Esophagus muscularis mucosa (tissue), 4 donors: ENCODE results near the gene SYT11. TPM values are rescaled to one million over a fixed set of nuclear protein-coding genes. Genes with fewer than 3 reads are reported as not detected.

Experiments used
- DNase-seq: peaks from one replicate; pipeline ENCODE4 v3.0.0-alpha.2; 2017; ENCODE audit errors: extremely low spot score
- H3K27ac ChIP-seq, 4 donors: fragments of 200-600 bp; sonication (generic); replicated peaks in 1 of 4; 1 replicate in 3 of 4; 2 replicates in 1 of 4; pipeline ENCODE4 v1.5.1; 2016 to 2019; ENCODE audit warnings: mild to moderate bottlenecking in 1 of 4
- H3K27me3 ChIP-seq, 4 donors: fragments of 200-600 bp; sonication (generic); one replicate each; pipeline versions ENCODE4 v1.5.1 to v1.6.0; 2016 to 2019
- H3K36me3 ChIP-seq, 4 donors: fragments of 200-600 bp; sonication (generic); one replicate each; pipeline ENCODE4 v1.5.1; 2016 to 2019
- H3K4me1 ChIP-seq, 4 donors: fragments of 200-600 bp; sonication (generic); one replicate each; pipeline ENCODE4 v1.5.1; 2016 to 2019
- H3K4me3 ChIP-seq, 4 donors: fragments of 200-600 bp; sonication (generic); 1 replicate in 2 of 4; 2 replicates in 2 of 4; pipeline ENCODE4 v1.5.1; 2016 to 2019; ENCODE audit warnings: mild to moderate bottlenecking in 4 of 4, moderate library complexity in 1 of 4
- H3K9me3 ChIP-seq, 4 donors: fragments of 200-600 bp; sonication (generic); 1 replicate in 3 of 4; 2 replicates in 1 of 4; pipeline ENCODE4 v1.5.1; 2016 to 2019
- EP300 ChIP-seq: sonication (generic); formaldehyde crosslinking; IDR thresholded peaks from one replicate; pipeline ENCODE4 v1.6.1; 2017; ENCODE audit warnings: antibody characterized with exemption
- POLR2A ChIP-seq: fragments of 450-650 bp; IDR thresholded peaks from one replicate; pipeline ENCODE4 v1.6.1; 2017; ENCODE audit warnings: antibody characterized with exemption, moderate library complexity, mild to moderate bottlenecking, low read depth
- POLR2AphosphoS5 ChIP-seq, 2 donors: sonication (generic); formaldehyde crosslinking; IDR thresholded peaks; one replicate each; pipeline ENCODE4 v1.6.1; 2017; ENCODE audit warnings: antibody characterized with exemption in 2 of 2
- whole genome bisulfite sequencing: methylation state at CpG from one replicate; pipeline ENCODE4 v1.1.5; 2018; 5-methylcytosine and 5-hydroxymethylcytosine counted together
- intact Hi-C: fragments of 100-400 bp; cut with DNase I; formaldehyde crosslinking; loops from one replicate; pipeline ENCODE4 v1.15.1; 2023
- total RNA-seq, 4 donors: library from RNA; depleted of rRNA; stranded (reverse); fragments of >200 nt; gene quantifications; one replicate each; pipeline versions ENCODE4 v1.1.0 to v1.2.1, GENCODE V29; 2016
- TF ChIP-seq, protein P1 (sequence below), 3 experiments: fragments of 200-600 bp in 2 of 3; fragments of 450-650 bp in 1 of 3; sonication (generic) in 2 of 3; IDR thresholded peaks; one replicate each; pipeline ENCODE4 v1.5.1; 2017 to 2019; ENCODE audit warnings: antibody characterized with exemption in 3 of 3, mild to moderate bottlenecking in 2 of 3, moderate library complexity in 1 of 3

The SYT11 gene
- total RNA-seq, 4 donors from 2014 or later, result 8.3 to 25.2 (median 20.3) TPM

DNA sequence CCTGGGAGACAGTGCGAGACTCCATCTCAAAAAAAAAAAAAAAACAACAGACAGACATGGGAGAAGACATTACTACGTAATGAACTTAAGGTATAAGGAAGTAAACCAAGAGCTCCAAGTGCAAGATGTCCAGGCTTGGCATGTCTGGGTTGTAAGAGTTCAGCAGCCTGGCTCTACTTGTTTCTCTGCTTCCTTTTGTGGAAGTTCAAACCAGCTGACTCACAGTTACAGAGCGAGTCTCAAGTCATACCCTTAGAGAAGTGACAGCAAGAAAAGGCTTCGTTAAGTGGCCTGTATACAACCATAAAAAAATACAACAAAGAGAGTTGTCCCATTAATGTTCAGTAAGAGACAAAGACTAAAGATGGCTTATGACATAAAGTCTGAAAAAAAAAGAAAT is 50.5 kb downstream of the SYT11 start:
- no peaks in the 10 kb centered on the region for H3K9me3 ChIP-seq
- peak overlapping the region; percentile 90 to 98 (median 92) for H3K27ac ChIP-seq
- TF ChIP-seq POLR2AphosphoS5 (IDR thresholded peaks at IDR 0.05) (peak; percentile 16 to 51), EP300 (no peak)
- peak overlapping the region; percentile 66 to 90 (median 84) for H3K4me3 ChIP-seq
- H3K36me3 ChIP-seq, result peaks cover 40 to 77% (median 75%) of the 10 kb centered on the region in 4 donors
- DNase-seq, result no peak
- H3K27me3 ChIP-seq, result no peaks in the 10 kb centered on the region
- 56% methylated on average over 4 of the region's 4 CpGs for WGBS
- peaks cover 19 to 38% (median 27%) of the 10 kb centered on the region in 4 donors for H3K4me1 ChIP-seq
- intact Hi-C loops, result loop anchor here (10.0 kb wide), 1 partner anchor 45 kb away; no protein-coding TSS in a partner anchor

DNA sequence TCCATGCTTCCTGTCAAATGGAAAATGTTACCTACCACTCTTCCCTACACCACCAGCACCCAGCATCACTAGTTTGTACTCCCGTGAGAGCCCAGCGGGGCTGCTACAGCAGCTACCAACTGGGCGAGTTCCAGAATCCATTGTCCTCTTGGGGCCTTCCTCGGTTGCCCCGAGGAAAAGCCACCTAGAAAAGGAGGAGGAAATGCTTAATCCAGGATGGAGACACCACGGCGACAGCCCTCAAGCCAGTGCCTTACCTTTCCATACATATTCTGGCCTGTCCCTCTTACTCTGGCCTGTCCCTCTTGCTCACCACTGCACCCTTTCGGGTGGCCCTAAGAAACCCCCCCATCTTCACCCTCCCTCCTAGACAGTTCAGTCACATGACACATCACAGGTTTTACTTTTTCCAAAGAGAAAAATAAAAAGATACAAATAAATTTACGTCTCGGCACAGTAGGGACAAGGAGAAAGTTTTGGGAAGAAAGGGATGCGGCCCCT is 51.3 kb downstream of the SYT11 start:
- H3K4me1 ChIP-seq, result peaks cover 19 to 38% (median 31%) of the 10 kb centered on the region in 4 donors
- peaks cover 43 to 77% (median 76%) of the 10 kb centered on the region in 4 donors for H3K36me3 ChIP-seq
- WGBS, result under 1% methylated on average over 11 of the region's 11 CpGs
- peak overlapping the region; percentile 66 to 90 (median 84) for H3K4me3 ChIP-seq
- TF ChIP-seq EP300 (no peak), POLR2AphosphoS5 (IDR thresholded peaks at IDR 0.05) (no peak), POLR2A (no peak)
- TF ChIP-seq, protein P1, sequence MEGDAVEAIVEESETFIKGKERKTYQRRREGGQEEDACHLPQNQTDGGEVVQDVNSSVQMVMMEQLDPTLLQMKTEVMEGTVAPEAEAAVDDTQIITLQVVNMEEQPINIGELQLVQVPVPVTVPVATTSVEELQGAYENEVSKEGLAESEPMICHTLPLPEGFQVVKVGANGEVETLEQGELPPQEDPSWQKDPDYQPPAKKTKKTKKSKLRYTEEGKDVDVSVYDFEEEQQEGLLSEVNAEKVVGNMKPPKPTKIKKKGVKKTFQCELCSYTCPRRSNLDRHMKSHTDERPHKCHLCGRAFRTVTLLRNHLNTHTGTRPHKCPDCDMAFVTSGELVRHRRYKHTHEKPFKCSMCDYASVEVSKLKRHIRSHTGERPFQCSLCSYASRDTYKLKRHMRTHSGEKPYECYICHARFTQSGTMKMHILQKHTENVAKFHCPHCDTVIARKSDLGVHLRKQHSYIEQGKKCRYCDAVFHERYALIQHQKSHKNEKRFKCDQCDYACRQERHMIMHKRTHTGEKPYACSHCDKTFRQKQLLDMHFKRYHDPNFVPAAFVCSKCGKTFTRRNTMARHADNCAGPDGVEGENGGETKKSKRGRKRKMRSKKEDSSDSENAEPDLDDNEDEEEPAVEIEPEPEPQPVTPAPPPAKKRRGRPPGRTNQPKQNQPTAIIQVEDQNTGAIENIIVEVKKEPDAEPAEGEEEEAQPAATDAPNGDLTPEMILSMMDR (IDR thresholded peaks at IDR 0.05), result no peak
- no peak for DNase-seq
- H3K9me3 ChIP-seq, result no peaks in the 10 kb centered on the region
- no peaks in the 10 kb centered on the region for H3K27me3 ChIP-seq
- intact Hi-C loops, result loop anchor here (10.0 kb wide), 1 partner anchor 46 kb away; no protein-coding TSS in a partner anchor
- peak overlapping the region; percentile 90 to 98 (median 92) for H3K27ac ChIP-seq

DNA sequence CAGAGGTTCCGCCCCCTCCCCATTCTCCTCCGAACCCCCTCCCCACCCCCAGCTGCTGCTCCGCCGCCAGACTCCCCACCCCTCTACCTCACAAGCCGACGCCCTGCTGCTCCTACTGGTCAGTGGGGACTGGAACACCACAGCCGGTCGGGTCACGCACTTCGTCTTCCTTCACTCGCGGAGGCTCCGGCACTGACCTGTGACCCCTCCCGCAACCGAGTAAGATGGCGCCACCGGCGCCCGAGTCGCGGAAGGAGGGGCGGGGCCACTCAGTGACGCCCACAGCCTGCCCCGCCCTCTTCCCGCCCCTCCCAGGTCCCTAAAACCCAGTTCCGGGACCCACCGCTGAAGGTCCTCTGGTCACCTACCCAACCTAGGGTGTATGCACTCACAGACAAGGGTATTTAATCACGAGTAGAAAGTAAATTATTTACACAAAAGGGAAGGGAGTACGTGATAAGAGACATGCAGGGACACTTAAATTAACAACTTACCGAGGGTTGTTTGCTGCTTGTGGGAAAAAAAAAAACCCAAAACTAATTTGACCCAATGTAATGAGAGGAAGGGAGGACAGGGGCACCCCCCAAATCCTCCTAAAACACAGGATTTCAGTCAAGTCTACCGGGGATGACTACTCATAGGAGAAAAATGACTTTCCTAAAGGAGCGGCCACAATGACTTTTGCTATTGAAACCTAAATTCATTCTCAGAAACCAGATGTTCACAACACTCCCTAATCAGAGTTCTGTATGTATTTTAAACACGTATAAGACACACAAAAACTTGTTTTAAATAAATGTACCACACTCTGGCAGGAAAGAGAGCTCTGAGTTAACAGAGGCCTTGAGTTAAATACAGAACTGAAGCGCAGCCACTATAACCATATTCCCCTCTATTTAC is 52.0 kb downstream of the SYT11 start, which contains the start of gene RIT1:
Gene RIT1, minus strand, starts transcription at position 194 of the 900 bp plus-strand sequence. CDS start 588 bp downstream, outside the sequence.
- Histone ChIP-seq H3K4me3 (peak within 1 kb of the TSS; percentile 66 to 90 (median 84)), H3K27me3 (no peaks in the 10 kb centered on the region), H3K27ac (peak within 1 kb of the TSS; percentile 90 to 98 (median 92)), H3K36me3 (peaks cover 48 to 77% (median 76%) of the 10 kb centered on the region in 4 donors), H3K4me1 (peaks cover 19 to 38% (median 31%) of the 10 kb centered on the region in 4 donors), H3K9me3 (no peaks in the 10 kb centered on the region)
- DNase-seq, result peak; percentile 94
- 19% methylated on average over 9 of the region's 34 CpGs for WGBS
- intact Hi-C loops, result loop anchor here (10.0 kb wide), 1 partner anchor 47 kb away; no protein-coding TSS in a partner anchor
- TF ChIP-seq, protein P1 (IDR thresholded peaks at IDR 0.05), result peak in 2 of 3 experiments; percentile 29 to 42
- TF ChIP-seq POLR2A (peak; percentile 43), EP300 (no peak), POLR2AphosphoS5 (IDR thresholded peaks at IDR 0.05) (peak; percentile 82 to 92)

DNA sequence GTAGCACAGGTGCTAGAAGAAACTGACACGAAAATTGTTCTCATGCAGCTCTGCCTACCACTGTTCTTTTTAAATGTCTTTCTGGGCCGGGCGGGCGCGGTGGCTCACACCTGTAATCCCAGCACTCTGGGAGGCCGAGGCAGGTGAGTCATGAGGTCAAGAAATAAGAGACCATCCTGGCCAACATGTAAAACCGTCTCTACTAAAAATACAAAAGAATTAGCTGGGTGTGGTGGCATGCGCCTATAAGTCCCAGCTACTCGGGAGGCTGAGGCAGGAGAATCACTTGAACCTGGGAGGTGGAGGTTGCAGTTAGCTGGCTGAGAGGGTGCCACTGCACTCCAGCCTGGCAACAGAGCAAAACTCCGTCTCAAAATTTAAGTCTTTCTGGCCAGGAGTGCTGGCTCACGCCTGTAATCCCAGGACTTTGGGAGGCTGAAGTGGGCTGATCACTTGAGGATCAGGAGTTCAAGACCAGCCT is 52.7 kb downstream of the SYT11 start:
- H3K27me3 ChIP-seq, result no peaks in the 10 kb centered on the region
- intact Hi-C loops, result loop anchor here (10.0 kb wide), 1 partner anchor 47 kb away; no protein-coding TSS in a partner anchor
- H3K4me3 ChIP-seq, result no peak overlapping the region
- H3K9me3 ChIP-seq, result no peaks in the 10 kb centered on the region
- H3K36me3 ChIP-seq, result peaks cover 51 to 77% (median 76%) of the 10 kb centered on the region in 4 donors
- no peak for DNase-seq
- WGBS, result 81% methylated on average over 11 of the region's 11 CpGs
- TF ChIP-seq EP300 (no peak), POLR2AphosphoS5 (IDR thresholded peaks at IDR 0.05) (no peak), POLR2A (no peak)
- TF ChIP-seq, protein P1 (IDR thresholded peaks at IDR 0.05), result no peak
- H3K4me1 ChIP-seq, result peaks cover 19 to 38% (median 31%) of the 10 kb centered on the region in 4 donors
- peak overlapping the region; percentile 90 to 98 (median 92) for H3K27ac ChIP-seq
